ENCODE results near the gene ENOX2.
A peak's percentile ranks its signal among the peaks of the same experiment; 100 is the strongest.

Gene ENOX2

GRCh38 chrX:130696542-130696941, 206.5 kb downstream of the ENOX2 start:
- no peak for DNase-seq

- no peak for DNase-seq
These were observed 207.1 kb downstream of the ENOX2 start for GRCh38 chrX:130695931-130696330.

GRCh38 chrX:130694983-130695382, 208.0 kb downstream of the ENOX2 start:
- no peak for DNase-seq

- DNase-seq, result no peak
These were observed 211.4 kb downstream of the ENOX2 start for GRCh38 chrX:130691576-130691975.

GRCh38 chrX:130688360-130688759, 214.6 kb downstream of the ENOX2 start:
- DNase-seq, result no peak

GRCh38 chrX:130682990-130683389, 220.0 kb downstream of the ENOX2 start:
- DNase-seq, result no peak

- DNase-seq, result no peak
These were observed 222.6 kb downstream of the ENOX2 start for GRCh38 chrX:130680164-130681035.

GRCh38 chrX:130676861-130677260, 226.1 kb downstream of the ENOX2 start:
- no peak for DNase-seq

GRCh38 chrX:130672214-130672613, 230.8 kb downstream of the ENOX2 start:
- no peak for DNase-seq

- DNase-seq, result no peak
These were observed 233.8 kb downstream of the ENOX2 start for GRCh38 chrX:130669233-130669632.

- DNase-seq, result no peak
These were observed 237.7 kb downstream of the ENOX2 start for GRCh38 chrX:130665263-130665662.

GRCh38 chrX:130658310-130658709, 244.7 kb downstream of the ENOX2 start:
- DNase-seq, result no peak

- no peak for DNase-seq
These were observed 248.5 kb downstream of the ENOX2 start for GRCh38 chrX:130654409-130654950.

- DNase-seq, result no peak
These were observed 250.0 kb downstream of the ENOX2 start for GRCh38 chrX:130652824-130653578.

- DNase-seq, result no peak
These were observed 253.3 kb downstream of the ENOX2 start for GRCh38 chrX:130649738-130650137.

- DNase-seq, result no peak
These were observed 255.5 kb downstream of the ENOX2 start for GRCh38 chrX:130647468-130647867.

- DNase-seq, result no peak
These were observed 256.9 kb downstream of the ENOX2 start for GRCh38 chrX:130645955-130646583.

- DNase-seq, result no peak
These were observed 265.4 kb downstream of the ENOX2 start for GRCh38 chrX:130637591-130637990.

- no peak for DNase-seq
These were observed 266.7 kb downstream of the ENOX2 start for GRCh38 chrX:130636277-130636676.

- DNase-seq, result peak; percentile 43 to 51
These were observed 272.0 kb downstream of the ENOX2 start for GRCh38 chrX:130631011-130631410.

- DNase-seq, result no peak
These were observed 274.5 kb downstream of the ENOX2 start for GRCh38 chrX:130628516-130628915.

GRCh38 chrX:130626521-130626920, 276.5 kb downstream of the ENOX2 start:
- DNase-seq, result no peak

GRCh38 chrX:130625386-130625785, 277.6 kb downstream of the ENOX2 start:
- DNase-seq, result no peak
